ENCODE data around the gene GLIPR1.

The GLIPR1 gene

GRCh38 chr12:75477137-75477536 is 3.4 kb upstream of the GLIPR1 start:
- in situ Hi-C loops (cut with HindIII; ENCODE audit: low sequenced_read_pairs): no loop called here
- no peak for TF ChIP-seq CTCF (IDR thresholded peaks at IDR 0.05; ENCODE audit: low read depth, low read length)
- no peak overlapping the region for H3K4me3 ChIP-seq (ENCODE audit: low read depth, low read length)
- no peak for DNase-seq (ENCODE audit: low read depth, low spot score)

DNA sequence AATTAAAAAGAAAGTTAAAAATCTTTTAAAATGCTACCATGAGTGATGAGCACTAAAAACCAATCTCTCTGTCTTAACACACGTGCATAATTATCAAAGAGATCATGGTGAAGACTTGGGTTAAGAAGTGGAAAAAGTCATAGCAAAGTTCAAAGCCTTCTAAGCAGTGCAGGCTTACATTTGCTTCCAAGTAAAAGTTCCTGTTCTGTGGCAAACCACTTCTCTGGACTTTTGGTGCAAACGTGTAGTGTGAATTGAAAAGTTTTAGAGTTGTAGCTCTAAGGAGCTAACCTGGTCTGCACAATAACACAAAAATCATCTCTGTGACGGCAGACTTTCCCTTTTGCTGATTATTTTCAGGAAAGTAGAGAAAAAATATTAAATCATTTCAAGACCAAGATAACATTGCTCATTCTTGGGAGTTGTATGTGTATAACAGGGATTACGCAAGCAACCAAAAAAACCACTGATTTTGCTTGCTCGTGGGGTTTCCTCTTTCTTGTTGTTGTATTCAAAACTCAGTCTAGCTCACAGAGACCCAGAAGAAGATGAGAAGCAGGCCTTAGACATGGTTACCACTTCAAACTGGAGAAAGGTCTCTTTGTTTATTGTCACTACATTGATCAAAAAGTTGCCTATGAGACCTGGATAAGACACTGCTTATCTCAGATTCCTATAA is 2.3 kb upstream of the GLIPR1 start:
- DNase-seq (ENCODE audit: low read depth, low spot score): peak; percentile 46
- in situ Hi-C loops (cut with HindIII; ENCODE audit: low sequenced_read_pairs): no loop called here
- H3K4me3 ChIP-seq (ENCODE audit: low read depth, low read length): no peak overlapping the region

DNA sequence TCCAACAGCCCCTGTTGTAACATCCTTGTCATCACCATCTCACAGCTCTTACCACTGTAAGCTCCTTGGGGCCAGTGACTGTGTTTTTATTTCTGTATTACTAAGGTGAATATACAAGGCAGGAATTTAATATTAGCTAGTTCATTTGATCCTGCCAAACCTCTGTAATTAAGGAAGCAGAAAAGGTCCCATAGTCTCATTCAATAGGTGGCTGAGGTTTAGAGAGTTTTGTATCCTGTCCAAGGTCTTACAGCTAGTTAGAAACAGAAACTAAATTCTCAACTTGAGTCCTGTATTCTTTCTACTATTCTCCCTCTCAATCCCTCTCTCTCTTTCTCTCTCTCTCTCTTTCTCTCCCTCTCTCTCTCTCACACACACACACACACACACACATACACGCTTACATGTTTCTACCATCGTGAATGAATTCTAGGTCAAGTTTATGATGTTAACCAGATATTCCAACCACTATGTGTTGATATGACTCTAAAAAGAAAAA is 543 bp upstream of the GLIPR1 start:
- peak; percentile 93 for DNase-seq (ENCODE audit: low read depth, low spot score)
- peak overlapping the region; percentile 78 for H3K4me3 ChIP-seq (ENCODE audit: low read depth, low read length)
- no peak for TF ChIP-seq CTCF (IDR thresholded peaks at IDR 0.05; ENCODE audit: low read depth, low read length)
- in situ Hi-C loops (cut with HindIII; ENCODE audit: low sequenced_read_pairs): no loop called here

More for the DNA sequence above, 2.3 kb upstream of the GLIPR1 start:
- TF ChIP-seq CTCF (IDR thresholded peaks at IDR 0.05; ENCODE audit: low read depth, low read length): no peak

DNA sequence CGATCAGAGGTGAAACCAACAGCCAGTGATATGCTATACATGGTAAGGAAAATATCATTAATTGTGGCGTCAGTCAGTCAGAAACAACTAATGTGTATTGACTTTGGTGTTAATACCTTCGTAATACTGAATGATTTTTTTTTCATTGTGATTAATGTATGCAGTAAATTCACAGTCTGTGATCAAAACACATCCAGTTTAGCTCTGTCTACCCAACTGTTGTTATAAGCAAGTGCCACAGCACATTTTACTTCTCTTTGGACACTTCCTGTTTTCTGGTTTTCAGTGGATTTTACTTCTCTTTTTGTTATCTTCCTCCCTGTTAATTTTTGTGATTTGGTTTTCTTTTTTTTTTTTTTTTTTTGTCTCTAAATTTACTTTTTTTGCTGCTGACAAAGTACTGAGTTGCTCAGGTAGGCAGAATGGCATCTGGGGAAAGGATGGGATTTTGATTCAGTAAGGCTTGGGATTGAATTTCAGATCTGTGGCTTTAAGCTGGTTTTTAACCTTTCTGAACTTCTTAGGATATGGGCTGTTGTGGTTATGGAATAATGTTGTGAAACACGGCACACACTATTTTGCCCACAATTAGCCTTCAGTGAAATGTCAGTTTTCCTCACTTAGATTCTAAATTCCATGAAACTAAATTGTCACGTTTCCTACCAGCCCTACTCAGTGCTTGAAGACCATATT is 604 bp downstream of the GLIPR1 start:
- H3K4me3 ChIP-seq (ENCODE audit: low read depth, low read length): peak overlapping the region; percentile 78
- DNase-seq (ENCODE audit: low read depth, low spot score): peak; percentile 48
- in situ Hi-C loops (cut with HindIII; ENCODE audit: low sequenced_read_pairs): no loop called here
- TF ChIP-seq CTCF (IDR thresholded peaks at IDR 0.05; ENCODE audit: low read depth, low read length): no peak

DNA sequence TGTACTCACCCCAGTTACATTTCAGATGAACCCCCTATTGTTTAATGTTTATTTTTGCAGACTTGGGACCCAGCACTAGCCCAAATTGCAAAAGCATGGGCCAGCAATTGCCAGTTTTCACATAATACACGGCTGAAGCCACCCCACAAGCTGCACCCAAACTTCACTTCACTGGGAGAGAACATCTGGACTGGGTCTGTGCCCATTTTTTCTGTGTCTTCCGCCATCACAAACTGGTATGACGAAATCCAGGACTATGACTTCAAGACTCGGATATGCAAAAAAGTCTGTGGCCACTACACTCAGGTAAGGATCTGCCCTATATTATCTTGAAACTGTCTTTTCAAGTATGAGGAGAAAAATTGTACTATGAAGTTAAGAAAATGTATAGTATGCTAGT is 1.2 kb downstream of the GLIPR1 start:
- peak; percentile 74 for DNase-seq (ENCODE audit: low read depth, low spot score)
- in situ Hi-C loops (cut with HindIII; ENCODE audit: low sequenced_read_pairs): no loop called here
- TF ChIP-seq CTCF (IDR thresholded peaks at IDR 0.05; ENCODE audit: low read depth, low read length): no peak
- H3K4me3 ChIP-seq (ENCODE audit: low read depth, low read length): peak overlapping the region; percentile 78

- H3K4me3 ChIP-seq (ENCODE audit: low read depth, low read length): peak overlapping the region; percentile 78
- in situ Hi-C loops (cut with HindIII; ENCODE audit: low sequenced_read_pairs): no loop called here
- no peak for TF ChIP-seq CTCF (IDR thresholded peaks at IDR 0.05; ENCODE audit: low read depth, low read length)
- DNase-seq (ENCODE audit: low read depth, low spot score): no peak
These were observed 2.1 kb downstream of the GLIPR1 start for GRCh38 chr12:75482646-75483045.
